Erythroblast (primary cell): ENCODE measurements around the gene PCAT6.

Experiments
- GATA1 ChIP-seq: IDR thresholded peaks from 2 replicates; pipeline ENCODE4 v1.6.1; 2011; ENCODE audit warnings: low read depth, mild to moderate bottlenecking, control low read depth, low read length, moderate library complexity
- POLR2A ChIP-seq: IDR thresholded peaks from 2 replicates; pipeline ENCODE4 v1.6.1; 2011; ENCODE audit warnings: mild to moderate bottlenecking, low read length

- TF ChIP-seq POLR2A, result no peak
- TF ChIP-seq GATA1, result no peak
Observed at GRCh38 chr1:202796670-202797069, 14.1 kb upstream of the PCAT6 start.
